CD1c-positive myeloid dendritic cell (primary cell): ENCODE measurements around the gene HCAR2.
"Not testable (repeated sequence)": the region's sequence is repeated elsewhere in the genome, so short reads cannot be mapped to it uniquely, and the experiment has no call there.

Experiments
- DNase-seq: peaks from one replicate; pipeline ENCODE4 v3.0.0-alpha.2; 2016; ENCODE audit errors: extremely low spot score

Gene HCAR2

DNA sequence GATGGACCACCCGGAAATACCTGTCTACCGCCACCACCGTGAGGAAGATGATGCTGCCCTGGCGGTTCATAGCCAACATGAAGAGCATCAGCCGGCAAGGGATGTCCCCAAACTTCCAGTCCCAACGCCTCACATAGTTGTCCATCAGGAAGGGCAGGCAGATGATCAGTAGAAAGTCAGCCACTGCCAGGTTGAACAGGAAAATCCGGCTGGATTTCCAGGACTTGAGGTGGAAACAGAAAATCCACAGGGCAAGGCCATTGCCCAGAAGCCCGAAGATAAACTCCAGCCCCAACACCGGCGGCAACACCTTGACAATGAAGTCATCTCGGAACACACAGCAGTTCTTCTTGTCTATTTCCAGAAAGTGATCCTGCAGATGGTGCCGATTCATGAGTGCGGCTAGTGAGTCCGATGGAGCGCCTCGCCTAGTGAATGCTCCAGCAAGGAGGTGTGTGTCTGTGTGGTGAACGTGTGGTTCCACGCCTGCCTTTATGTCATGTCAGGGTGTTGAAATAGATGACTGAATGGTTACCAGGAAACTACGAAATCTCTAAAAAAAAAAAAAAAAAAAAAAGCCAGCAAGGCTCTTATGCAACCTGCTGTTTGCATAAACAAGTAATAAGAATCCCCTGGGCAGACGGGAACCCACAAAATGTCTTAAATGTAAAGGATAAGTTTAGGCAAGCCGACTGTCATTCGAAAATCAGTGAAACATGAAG lies at the start of gene HCAR2:
Gene HCAR2, minus strand, starts transcription at position 468 of the 722 bp plus-strand sequence. Its CDS starts 74 bp downstream, at position 394.
- peak; percentile 87 for DNase-seq

DNA sequence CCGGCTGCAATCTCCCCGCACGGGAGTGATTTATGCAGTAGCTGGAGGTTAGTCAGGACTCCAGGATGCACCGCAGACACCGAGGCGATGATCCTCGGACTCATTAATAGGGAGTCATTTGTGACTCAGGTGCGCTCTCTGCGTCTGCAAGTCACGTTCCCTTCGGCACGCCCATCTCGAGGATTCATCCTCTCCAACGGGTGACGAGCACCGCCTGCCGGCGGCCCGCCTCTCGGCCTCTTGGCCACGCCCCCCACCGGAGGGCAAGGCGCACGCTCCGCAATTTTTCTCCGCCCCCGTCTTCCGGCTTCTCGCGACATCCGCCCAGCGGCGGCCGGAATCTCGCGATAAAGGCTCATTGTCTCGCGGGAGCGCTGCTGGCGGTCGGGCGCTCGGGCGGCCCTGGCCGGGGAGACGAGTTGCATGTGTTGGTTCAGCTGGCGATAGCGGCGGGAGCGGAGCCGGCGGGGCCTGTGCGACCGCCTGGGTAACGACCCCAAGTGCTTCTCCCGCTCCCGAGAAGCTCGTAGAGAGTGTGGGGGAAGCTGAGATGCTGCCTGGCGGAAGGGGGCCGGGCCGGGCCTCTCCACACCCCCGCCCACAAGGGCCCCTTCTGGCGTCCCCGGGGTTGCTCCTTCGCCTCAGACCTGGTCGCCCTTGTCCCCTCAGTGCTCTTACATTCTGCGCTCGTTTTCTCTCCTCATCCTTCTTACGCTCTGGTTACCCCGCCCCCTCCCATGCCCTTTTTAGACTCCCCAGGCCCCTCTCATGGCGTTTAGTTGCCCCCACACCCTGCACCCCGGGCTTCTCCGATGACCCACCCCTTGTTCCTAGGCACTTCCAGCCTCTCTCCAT lies 49.5 kb upstream of the HCAR2 start, which contains the start of gene DENR:
Gene DENR, plus strand, starts transcription at position 361 of the 855 bp plus-strand sequence. CDS start 878 bp downstream, outside the sequence.
- peak; percentile 99 for DNase-seq

DNA sequence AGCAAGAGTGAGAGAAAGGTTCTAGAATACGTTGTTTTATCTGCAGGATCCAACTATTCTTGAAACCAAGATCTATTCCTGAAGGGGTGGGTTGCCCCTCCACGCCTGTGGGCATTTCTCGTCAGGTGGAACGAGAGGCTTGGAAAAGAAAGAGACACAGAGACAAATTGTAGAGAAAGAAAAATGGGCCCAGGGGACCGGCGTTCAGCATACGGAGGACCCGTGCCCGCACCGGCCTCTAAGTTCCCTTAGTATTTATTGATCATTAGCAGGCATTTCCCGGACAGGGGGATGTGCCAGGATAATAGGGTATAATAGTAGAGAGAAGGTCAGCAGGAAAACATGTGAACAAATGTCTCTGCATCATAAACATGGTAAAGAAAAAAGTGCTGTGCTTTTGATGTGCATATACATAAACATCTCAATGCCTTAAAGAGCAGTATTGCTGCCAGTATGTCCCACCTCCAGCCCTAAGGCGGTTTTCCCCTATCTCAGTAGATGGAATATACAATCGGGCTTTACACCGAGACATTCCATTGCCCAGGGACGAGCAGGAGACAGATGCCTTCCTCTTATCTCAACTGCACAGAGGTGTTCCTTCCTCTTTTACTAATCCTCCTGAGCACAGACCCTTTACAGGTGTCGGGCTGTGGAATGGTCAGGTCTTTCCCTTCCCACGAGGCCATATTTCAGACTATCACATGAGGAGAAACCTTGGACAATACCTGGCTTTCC lies 47.8 kb upstream of the HCAR2 start:
- DNase-seq: not testable (repeated sequence)

DNA sequence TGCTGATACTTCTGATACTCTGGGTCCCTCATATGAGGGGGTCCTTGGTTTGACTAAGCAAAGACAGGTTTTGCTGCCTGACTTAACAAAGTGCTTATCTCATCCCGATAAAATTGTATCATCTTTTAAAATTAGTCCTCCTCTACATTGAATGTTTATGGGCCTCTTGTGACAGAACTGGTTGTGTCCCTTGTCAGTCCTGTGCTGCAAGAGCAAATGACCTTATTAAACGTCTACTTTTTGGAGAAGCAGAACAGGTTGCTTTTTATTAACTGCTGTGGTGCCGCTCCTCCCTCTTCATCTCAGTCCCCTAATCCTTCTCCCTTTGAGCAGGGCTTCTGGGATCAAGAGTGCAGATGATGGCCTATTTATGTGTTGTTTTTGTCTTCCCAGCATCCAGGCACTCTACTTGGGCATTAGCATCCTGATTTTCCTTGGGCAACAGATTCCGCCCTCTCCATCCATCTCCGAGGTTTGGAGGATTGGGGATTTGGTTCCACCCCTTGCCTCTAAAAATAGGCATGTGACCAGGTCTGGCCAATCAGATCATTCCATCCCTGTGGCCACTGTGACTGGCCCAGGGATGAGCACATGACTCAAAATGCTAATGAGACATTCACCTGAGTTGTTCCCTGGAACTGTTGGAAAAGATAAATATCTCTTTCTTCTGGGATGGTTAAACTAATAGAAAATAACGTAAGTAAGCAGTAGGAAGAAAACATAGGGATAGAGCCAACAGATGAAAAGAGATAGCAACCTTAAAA lies 46.6 kb upstream of the HCAR2 start:
- DNase-seq: no peak

DNA sequence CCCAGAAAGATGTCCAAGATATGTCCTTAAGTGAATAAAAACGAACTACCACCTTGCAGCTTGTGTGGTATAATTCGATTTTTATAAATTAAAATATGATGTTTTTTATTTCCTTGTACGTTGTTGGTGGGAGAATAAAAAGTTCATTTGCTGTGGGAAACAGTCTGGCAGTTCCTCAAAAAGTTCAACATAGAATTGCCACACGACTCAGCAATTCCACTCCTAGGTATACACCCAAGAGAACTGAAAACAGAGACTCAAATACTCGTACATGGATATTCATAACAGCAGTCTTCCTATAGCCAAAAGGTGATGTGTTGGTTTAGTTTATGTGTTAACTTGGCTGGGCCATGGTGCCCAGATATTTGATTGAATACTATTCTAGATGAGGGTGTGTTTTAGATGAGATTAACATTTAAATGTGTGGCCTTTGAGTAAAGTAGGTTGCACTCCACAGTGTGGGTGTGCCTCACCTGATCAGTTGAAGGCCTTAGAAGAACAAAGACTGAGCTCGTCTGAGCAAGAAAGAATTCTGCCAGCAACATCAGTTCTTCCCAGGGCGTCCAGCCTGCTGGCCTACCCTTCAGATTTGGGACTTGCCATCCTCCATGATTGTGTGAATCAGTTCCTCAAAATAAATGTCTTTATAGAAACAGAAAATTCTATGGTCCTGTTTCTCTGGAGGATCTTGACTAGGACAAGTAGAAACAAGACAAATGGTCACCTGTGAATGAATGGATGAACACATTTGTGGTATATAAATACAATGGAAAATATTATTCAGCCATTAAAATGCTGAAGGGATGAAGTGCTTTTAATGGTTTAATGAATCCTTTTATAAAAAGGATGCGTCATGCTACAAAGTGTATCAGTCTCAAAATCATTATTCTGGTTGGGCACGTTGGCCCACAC lies 44.3 kb upstream of the HCAR2 start:
- DNase-seq: peak; percentile 62

DNA sequence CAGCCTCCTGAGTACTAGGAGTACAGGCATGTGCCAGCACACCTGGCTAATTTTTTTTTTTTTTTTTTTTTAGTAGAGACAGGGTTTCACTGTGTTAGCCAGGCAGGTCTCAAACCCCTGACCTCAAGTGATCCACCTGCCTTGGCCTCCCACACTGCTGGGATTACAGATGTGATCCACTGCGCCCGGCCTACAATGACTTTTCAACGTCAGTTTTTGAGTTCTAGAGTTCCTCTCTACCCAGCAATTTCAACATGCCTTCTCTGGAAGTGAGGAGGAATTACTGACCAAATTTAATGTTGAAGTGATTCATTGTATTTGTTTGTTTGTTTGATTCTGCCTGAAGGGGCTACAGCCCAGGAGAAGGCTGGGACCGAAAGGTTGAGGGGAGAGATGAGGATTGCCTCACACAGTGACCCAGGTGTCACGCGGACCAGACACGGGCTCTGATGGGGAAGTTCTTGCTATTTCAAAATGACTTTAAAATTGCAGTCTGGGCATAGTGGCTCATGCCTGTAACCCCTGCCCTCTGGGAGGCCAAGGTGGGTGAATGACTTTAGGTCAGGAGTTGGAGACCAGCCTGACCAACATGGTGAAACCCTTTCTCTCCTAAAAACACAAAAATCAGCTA lies 40.9 kb upstream of the HCAR2 start:
- DNase-seq: peak; percentile 93

DNA sequence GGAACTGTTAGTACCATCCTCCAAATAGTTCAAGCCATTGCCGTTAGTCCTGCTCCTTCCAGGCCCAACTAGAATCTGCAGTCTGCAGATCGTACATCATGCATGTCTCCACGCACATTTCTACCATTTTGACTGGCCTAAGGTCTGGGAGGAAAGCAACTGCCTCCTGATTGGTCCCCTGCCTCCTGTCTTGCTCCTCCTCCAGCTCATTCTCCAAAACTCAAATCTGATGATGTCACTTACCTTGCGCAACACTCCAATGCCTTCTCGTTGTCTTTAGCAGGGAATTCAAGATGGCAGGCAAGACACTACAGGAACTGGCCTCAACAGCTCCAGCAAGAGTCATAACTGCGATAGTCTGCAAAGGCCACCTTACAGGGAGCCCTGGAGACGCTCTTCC lies 37.2 kb upstream of the HCAR2 start:
- DNase-seq: no peak

DNA sequence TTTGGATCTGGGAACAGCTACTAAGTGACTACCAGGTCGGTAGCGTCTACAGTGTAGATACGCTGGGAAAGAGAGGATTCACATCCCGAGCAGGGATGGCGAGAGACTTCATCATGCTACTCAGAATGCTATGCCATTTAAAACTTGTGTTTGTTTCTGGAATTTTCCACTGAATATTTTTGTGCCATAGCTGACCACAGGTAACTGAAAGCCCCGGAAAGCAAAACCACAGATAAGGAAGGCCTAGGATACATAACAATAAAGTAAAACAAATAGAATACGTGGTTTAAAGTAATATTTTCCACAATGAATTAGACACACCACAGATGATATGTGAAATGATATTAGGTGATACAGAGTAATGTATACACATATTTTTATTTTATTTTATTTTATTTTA lies 35.4 kb upstream of the HCAR2 start:
- no peak for DNase-seq

DNA sequence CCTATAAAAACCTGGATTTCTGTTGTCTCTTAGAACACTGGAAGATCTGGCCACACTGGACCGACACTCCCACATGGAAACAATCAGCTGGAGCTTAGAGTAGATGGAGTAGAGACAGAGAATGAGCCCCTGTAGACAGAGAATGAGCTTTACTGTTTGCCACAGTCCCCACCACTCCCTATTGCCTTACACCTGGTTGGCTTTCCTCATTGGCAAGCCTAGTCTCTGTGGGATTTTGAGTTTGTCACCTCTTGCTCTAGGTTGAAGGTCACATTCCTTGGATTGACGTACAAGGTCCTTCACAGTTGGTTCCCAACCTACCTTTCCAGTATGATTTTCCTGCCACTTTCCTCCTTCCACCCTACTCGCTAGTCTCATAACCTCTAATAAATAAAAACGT lies 29.5 kb upstream of the HCAR2 start:
- no peak for DNase-seq

DNA sequence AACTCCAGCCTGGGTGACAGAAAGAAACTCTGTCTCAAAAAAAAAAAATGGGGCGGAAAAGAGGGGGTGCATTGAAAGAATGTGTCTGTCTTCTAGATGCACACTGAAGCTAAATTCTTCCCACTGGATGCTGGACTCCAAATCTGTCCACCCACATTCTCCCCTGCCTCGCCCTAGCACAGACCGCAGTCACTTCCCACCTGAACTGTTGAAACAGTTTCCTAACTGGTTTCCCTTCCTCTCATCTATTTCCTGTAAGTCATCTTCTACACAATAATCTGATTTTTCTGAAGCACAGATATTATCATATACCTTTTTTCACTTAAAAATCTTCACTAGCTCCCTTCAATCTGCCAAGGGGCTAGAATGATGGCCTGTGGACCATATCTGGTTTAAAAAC lies 29.0 kb upstream of the HCAR2 start:
- DNase-seq: peak; percentile 79

DNA sequence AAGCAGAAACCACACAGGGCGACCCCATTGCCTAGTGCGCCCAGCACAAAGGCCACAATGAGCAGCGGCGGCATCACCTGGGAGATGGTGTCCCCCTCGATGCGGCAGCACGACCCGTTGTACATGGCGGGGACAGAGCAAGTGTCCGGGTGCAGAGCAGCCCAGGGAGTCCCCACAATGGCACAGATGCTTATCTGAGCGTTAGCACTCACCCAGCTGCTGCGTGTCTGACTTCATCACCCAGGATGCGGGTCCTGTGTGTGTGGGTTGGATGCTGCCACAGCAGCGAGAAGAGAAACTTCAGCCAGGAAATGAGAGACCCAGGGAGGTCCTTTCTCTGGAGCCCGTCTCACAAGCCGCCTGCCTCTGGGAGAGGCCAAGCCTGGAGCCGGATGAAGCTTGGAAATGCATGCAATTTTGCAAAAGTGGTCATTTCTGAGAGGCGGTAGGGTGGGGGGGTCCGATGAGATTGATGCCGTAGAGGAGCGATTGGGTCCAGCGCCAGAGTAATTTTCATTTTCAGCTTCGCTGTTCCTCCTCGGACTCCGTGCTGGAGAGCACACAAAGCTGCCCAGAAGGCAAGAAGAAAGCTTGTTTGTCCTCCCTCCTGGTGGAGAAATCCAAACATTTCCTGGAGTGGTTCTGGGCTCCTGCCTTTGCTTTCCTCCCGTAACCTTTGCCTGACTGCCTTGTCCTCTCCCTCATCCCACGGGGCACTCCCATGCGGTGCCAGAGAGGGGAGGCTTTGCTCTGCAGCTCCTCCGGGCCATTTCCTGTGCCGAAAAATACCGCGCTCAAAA lies 27.3 kb upstream of the HCAR2 start, which contains the start of gene HCAR1:
Gene HCAR1, minus strand, starts transcription at position 630 of the 800 bp plus-strand sequence. Its CDS starts 505 bp downstream, at position 125.
- peak; percentile 38 for DNase-seq

DNA sequence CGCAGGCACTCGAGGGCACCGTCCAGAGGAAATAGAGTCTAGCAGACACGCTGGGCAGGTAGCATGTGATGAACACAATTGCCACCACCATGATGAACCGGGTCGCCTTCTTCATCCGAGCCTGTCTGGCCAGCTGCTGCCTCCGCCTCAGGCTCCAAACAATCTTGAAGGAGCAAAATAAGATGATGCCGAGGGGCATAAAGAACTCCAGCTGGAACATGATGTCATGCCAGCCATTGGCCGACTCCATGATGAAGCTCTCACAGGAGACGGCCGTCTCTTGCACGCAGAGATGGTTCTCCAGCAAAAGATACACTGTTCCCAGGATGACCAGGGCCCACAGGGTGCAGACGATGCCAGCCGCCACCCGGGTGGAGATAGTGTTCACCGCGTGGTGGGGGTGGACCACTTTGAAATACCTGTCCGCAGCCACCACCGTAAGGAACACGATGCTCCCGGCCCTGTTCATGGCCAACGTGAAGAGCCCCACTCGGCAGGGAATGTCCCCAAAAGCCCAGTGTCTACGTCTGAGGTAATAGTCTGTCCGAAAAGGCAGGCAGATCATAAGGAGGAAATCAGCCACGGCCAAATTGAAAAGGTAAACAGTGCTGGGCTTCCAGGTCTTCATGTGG lies 26.5 kb upstream of the HCAR2 start:
- DNase-seq: no peak

DNA sequence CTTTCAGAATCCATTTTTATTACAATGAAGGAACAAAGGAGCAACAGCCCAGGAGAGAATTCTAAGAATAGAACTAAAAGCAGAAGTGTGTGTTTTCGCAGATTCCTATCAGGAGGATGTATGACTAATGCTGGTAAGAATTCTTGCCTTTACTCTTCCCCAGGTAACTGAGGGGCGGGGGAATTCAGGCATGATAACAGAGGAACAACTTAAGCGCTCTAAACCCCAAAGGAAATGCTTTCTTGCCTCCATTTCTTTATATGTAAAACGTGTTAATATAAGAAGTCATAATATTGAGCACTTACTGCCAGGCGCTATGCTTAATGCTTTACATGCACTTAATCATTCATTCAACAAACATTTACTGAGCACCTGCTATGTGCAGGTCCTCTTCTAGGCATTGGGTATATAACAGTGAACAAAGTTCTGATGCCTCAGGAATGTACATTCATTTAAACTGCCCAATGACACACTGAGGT lies 23.0 kb upstream of the HCAR2 start:
- DNase-seq: peak; percentile 84

DNA sequence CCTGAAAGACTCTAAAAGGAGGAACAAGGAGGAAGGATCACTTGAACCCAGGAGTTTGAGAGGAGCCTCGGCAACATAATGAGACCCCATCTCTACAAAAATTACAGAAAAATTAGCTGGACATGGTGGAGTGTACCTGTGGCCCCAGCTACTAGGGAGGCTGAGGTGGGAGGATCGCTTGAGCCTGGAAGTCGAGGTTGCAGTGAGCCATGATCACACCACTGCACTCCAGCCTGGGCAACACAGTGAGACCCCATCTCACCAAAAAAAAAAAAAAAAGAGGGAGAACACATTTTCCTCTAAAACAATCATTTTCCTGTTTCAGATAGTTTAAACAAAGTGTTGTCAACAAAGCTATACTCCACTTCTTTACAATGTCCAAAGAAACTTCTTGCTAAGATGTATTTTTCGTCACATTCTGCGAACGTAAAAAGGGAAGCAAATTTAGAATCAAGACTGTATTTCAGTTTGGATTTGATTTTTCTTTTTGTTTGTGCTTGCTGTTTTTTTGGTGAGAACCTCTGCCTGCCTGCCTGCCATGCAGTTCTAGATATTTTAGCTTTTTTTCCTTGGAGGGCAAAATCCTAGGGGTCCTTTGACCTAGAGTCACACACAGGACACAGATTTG lies 22.4 kb upstream of the HCAR2 start:
- no peak for DNase-seq

DNA sequence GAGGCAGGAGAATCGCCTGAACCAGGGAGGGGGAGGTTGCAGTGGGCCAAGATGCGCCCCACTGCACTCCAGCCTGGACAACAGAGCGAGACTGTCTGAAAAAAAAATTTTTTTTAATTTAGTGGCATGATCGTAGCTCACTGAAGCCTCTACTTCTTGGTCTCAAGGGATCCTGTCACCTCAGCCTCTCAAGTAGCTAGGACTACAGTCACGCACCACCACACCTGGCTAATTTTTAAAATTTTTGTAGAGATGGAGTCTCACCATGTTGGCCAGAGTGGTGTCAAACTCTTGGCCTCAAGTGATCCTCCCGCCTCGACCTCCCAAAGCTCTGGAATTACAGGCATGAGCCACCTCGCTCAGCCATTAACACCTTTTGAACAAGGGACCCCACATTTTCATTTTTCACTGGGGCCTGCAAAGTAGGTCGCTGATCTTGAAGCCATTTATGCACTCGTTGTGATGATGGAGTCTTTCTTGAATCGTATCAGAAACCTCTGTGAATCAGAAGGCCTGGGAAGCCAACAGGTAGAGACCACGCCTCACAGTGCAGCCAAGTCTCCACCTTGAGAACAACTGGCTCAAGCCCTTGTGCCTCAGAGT lies 21.6 kb upstream of the HCAR2 start:
- no peak for DNase-seq

DNA sequence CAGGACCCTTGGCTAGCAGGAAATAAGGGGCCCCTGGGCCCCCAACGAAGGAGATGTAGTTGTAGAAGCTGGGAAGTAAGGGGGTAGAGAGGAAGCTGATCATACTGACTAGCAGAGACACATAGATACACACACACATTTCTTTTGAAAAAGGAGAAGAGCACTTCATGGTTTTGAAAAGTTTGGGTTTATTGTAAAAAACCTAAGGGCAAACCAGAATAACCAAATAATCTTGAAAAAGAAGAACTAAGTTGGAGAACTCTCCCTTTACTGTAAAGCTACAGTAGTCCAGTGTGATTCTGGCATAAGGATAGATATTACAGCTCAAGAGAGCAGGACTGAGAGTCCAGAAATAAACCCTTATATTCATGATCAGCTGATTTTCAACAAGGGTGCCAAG lies 19.2 kb upstream of the HCAR2 start:
- DNase-seq: peak; percentile 75

DNA sequence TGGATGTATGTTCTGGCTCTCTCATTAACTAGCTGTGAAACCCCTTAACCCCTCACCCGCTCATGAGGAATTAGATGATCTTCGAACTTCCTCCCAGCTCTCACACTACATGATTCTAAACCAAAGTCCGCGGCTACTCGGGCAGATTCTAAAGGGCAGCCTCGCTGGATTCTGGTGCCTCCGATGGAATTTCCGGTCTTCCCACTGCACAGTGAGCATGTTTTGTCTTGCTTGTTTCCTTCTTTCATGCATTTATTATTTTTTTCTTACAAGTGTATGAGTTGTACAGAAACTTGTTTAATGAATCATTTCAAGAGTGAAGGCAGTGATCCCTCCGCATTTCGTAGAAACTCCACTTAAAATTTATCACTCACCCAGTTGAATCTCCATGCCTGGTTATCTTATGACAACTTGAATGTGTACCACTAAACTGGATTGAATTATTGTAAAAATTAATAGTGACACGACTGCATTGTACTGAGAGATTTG lies 17.9 kb upstream of the HCAR2 start:
- DNase-seq: no peak
